ENCODE data around the gene PRM1.

Gene PRM1

DNA sequence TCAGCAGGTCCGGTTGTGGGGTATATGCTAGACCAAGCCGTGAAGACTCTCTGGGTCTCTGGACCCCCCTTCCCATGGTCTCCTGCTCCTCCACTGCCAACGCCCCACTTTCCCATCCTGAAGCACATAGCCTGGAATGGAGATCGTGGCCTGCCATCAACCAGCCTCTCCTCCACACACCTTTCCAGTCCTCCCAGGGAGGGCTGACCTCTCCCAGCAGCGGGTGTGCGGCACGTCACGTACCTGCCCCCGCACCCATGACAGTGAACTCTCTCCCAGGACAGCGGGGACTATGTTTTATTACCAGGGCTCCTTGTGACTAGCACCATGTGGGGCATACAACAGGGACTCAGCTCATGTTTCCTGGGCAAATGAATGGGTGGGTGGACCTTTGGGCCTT is 9.5 kb downstream of the PRM1 start:
- DNase-seq, result no peak

DNA sequence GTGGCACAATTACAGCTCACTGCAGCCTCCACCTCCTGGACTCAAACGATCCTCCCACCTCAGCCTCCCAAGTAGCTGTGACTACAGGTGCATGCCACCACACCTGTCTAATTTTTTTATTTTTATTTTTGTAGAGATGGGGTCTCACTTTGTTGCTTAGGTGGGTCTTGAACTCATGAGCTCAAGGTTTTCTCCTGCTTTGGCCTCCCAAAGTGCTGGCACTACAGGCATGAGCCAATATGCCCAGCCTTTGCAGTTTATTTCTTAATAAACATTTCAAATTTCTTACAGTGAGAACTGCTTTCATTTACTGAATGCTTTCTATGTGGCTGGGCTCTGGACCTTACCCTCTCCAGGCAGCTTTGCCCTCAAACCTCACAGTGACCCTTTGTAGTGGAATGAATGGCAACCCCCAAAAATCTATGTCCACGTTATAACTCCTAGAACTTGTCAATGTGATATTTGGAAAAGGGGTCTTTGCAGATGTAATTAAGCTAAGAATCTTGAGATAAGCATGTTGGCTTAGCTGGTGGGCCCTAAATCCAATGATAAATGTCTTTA is 10.4 kb downstream of the PRM1 start:
- no peak for DNase-seq

DNA sequence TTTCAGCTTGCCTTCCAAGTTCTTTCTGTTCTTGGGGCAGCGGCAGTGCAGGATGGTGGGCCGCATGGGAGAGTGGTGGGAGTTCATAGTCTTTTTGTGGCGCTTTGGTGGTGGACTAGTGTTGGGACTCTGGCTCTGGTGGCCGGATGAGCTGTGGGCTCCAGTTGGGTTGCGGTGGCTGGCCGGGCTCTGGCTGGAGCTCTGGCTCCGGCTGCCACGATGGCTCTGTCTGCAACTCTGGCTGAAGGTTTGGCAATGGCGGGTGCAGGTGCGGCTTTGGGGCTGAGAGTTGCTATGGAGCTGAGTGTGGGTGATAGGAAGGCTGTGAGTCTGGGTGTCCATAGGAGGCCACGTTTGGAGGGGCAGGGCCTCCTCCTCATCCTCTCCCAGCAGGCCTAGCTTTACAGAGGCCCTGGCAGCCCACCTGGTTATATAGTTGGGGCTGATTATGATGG is 12.2 kb downstream of the PRM1 start, which contains the start of gene TNP2:
TSS of gene TNP2 (minus strand) at position 405 of the 455 bp plus-strand sequence. CDS start at position 342, 63 bp downstream.
- DNase-seq, result no peak

DNA sequence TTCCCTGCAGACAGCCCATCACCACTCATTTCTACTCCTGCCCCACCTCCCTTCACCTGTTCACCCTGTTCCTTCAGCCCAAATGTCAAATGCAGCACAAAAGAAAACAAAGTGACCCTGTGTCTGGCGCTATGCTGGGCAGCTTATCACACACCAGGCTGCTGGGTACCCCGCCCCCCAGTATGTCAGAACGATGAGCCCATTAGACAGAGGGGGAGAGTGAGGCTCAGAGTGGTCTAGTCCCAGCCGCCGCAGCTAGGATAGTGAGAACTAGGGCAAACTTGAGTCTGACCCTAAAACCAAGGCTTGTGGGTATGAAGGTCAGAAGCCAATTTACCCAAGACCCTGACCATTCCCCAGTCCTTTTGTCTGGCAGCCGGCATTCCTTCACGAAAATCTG is 16.0 kb downstream of the PRM1 start:
- DNase-seq, result no peak

DNA sequence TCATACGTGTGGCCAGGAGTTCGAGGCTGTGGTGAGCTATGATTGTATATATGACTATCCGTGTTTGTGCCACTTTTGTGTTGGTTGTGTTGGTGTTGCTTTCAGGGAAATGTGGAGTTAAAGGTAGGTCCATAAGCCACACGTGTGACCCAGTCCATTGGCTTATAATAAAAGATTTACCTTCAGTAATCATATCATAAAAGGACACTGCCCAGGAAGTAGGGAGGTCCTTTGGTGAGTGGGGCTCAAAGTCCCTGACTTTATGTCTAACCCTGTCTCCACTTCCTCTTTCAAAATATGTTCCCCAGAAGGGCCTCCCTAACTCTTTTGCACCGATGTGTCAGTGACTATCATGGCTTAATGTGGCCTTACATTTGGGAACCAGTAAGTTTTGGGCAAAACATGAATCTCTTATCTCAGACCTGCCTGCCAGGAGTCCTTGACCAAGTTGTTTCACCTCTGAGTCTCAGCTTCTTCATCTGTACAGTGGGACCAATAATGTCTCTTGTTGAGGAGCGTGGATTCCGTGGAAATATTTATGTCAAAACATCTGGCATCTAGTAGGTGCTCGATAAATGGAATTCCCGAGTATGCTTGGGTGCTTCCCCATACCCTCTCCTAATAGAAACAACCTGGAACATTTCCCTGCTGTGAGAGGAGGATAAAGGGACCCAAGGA is 16.8 kb downstream of the PRM1 start:
- no peak for DNase-seq

DNA sequence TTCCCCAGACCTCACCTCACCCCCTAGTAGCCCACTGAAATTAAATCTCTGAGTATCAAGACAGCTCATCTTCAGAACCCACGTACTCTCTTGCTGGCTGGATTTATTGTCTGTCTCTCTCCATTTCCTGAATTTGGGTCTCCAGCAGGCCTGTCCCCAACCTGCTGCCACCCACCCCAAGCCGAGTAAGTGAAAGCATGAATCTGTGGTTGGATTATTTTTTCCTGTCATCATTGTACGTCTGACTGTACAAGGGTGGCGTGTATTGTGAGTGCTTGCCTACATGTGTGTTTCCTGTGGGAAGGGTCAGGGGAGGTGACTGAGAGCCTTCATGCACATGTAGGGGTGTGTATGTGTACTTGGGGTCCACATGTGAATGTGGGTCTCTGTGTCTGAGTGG is 17.4 kb downstream of the PRM1 start:
- no peak for DNase-seq

DNA sequence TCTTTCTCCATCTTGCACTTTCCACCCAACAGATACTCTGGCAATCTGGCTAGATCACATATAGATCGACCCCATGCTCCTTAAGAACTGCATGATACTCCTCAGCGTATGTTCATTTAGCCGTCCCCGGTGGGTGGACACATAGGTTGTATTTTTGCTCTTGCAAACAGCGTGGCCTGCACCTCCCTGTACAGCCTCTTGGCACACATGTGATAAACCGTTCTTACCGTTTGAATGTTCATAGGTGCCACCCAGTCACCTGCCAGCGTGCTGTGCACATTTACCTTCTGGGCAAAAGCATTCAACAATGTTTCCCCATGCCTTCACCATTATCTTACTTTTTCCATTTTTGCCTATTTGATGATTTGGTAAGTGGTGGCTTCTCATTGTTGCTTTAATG is 18.2 kb downstream of the PRM1 start:
- DNase-seq, result no peak

DNA sequence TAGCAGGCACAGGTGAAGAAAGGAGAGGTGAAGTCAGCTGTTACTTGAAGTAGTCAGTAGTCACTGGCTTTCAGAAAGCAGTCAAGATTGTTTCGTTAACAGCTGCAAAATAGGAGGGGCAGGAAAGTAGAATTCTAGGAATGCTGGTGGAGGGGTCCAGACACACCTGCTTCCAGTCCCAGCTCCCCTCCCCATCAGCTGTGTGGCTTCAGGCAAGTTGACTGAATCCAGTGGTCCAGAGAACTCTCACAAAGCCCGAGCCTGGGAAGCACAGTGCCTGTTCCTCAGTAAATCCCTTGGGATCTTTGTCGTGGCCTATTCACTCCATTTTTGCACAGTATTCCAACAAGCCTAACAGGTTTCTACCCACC is 20.5 kb downstream of the PRM1 start:
- DNase-seq, result no peak

DNA sequence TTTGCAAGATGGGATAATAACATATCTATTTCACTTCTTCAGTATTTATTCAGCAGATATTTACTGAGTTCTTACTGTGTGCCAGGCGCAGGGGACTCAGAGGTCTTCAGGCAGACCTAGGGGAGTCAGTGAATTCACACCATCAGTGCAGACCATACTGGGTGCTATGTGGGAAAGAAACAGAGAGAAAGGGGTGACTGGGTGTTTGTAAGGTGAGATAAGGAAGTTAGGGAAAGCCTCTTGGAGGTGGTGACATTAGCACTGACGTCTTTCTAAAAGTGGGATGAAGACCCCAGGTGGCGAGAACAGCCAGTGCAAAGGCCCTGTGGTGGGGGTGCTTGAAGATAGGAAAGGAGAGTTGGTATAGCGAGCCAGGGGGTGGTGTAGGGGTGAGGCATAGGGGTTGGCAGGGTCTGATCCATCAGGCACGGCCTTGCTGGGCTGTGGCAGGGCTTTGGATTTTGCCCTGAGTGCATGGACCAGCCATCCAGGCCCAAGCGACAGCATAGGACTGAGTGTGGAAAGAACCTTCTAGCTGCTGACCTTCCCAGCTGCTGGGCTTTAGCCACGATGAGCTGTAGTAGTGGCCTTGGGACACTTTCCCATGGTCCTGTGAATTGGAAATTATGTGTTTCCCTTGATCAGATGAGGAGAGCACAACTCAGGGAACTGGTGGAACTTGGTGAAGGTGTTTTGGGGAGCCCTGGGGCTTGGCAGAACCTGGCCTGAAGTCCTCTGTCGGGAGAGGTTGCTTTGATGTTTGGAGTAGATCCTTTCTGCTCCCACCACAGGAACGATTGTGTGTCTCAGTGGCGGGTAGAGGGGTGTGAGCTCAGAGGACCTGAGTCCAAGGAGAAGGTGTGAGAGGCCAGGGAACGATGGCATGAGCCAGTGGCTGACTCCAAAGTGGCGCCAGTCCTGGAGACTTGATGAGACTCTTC is 21.2 kb downstream of the PRM1 start:
- no peak for DNase-seq

DNA sequence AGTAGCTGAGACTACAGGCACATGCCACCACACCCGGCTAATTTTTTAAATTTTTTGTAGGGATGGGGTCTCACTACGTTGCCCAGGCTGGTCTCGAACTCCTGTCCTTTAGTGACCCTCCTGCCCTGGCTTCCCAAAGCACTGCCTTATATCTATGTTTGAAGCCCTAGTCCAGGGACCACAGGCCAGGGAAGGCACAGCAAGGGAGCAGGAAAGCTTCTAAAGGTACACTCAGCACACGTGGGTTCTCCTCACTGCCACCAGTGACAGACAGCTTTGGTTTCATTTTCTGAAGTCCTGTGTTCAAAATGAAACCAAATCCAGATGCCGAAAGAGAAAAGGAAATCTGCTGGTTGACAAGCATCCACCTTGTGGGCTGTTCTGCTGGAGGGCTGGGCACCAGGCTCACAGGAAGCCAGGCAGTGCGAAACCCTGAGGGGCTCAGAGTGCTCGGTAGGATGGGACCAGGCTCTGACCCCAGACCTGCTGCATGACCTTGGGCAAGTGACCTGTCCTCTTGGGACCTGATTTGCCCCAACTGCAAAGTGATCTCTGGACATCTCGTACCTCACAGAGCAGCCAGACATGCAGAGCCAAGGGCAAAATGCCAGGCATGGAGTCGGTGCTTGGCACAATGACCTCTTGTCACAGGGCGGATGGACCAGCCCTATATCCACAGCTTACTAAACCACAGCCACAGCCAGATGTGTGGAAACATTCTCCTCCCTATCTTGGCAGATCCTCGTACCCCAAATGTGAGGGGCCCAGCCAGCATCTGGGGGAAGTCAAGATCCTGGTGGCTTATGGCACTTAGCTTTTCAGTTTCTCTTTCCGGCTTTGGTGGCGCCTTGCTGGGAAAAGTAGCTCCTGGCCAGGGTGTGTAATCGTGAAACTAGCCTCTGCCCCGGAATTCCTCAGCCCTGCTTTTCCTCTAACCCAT is 22.3 kb downstream of the PRM1 start:
- no peak for DNase-seq

DNA sequence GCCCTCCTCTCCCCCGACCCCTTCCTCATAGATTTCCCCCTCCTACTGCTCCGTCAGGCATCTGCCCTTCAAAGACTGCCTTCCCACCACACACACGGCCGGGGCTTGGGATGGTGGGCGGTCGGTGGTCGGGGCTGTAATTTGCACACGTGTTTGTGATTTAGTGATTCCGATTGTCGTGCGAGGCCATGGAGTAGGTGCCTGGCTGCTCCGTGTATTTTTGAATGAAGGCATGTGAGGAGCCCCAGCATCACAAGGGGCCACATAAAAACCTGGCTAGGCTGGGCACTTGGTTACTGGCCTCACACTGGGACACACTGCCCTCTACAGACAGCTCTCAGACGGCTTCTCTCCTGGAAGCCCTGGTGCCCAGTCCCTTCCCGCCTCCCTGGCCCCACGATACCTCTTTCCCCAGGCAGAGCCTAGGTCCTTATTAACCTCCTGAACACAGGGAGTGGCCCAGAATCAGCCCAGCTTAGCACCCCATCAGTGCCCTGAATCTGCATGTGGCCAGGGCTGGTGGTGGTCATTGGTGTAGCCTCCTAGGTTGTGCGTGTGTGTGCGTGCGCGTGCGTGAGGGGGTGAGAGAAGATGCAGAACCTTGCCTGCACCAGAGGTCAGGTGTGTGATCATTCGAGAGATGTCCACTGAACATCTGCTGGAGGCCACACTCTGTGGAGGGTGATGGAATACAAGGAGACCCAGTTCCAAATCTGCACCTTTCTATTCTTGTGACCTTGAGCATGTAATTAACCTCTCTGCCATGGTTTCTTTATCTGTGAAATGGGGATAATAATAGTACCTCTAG is 23.8 kb downstream of the PRM1 start:
- peak; percentile 73 for DNase-seq

DNA sequence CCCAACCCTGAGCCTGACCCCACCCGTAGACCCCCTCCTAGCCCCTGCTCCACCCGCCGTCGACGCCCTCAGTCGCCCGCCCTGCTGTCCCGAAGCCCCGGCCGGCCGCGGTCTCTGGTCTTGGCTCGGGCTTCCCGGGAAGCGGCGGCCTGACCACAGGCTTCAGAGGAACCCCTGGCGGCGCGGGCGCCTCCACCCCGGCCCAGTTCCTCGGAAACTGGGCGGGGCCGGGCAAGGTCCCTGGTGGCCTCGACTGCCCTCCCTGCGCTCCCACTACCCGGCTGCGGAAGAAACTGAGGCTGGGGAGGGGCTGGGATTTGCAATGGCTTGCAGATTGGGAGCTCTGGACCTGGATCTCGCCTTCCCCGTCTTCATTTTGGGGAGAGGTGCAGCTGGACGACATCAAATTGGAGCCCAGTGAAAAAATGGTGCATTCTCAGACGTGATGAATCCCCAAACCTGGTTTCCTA is 24.4 kb downstream of the PRM1 start:
- no peak for DNase-seq

DNA sequence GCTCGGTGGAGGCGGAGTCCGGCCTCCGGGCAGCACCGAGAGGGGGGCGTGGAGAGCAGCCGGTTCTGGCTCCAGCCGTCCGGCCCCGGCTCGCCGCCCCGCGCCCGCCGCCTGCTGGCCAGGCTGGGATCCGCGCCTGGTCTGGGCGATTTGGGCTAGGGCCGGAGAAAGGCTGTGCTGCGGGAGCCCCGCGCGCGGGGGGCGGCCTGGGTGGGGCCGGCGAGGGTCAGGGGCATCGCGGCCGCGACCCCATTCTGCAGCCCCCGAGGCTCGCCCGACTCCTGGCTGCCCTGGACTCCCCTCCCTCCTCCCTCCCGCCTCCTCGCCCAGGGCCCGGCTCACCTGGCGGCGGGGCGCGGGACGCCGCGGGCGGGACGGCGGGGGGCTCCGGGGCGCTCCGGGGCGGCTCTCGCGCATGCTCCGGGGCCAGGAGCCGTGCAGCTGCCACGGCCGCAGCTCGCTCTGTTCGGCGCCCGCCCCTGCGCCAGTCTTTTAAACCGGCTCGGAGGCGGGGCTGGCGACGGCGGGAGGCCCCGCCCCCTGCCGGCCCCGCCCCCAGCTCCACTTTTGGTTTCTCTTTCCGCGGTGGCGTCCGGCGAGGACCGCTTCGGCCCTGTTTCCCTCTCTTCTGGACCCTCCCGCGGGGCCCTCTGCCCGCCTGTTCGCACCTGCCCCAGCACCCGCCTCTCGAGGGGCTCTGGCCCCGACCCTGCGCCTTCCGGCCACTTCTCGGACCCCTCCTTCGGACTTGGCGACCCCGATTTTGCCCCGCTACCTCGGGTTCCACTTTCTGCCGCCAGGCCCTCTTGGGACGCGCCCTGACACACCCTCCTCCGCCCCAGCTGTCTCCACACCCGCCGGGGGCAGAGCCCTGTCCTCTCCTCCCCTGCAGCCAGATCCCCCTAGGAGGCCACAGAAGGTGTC is 25.1 kb downstream of the PRM1 start, which contains the start of gene SOCS1:
TSS of gene SOCS1 (minus strand) at position 468 of the 924 bp plus-strand sequence. CDS start 726 bp downstream, outside the sequence.
- DNase-seq, result peak; percentile 68

DNA sequence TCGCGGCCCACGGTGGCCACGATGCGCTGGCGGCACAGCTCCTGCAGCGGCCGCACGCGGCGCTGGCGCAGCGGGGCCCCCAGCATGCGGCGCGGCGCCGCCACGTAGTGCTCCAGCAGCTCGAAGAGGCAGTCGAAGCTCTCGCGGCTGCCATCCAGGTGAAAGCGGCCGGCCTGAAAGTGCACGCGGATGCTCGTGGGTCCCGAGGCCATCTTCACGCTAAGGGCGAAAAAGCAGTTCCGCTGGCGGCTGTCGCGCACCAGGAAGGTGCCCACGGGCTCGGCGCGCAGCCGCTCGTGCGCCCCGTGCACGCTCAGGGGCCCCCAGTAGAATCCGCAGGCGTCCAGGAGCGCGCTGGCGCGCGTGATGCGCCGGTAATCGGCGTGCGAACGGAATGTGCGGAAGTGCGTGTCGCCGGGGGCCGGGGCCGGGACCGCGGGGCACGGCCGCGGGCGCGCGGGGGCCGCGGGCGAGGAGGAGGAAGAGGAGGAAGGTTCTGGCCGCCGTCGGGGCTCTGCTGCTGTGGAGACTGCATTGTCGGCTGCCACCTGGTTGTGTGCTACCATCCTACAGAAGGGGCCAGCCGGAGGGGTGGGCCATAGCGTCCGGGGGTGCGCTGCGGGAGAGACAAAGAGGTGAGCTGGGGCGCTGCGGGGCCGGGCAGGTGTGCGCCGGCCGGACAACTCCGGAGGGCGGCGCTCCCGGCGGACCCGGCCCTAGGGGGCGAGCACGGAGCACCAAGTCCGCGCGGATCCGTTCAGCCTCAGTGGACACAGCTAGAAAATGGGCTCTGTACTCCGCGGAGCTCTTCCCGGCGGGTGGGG is 26.0 kb downstream of the PRM1 start:
- peak; percentile 21 for DNase-seq

DNA sequence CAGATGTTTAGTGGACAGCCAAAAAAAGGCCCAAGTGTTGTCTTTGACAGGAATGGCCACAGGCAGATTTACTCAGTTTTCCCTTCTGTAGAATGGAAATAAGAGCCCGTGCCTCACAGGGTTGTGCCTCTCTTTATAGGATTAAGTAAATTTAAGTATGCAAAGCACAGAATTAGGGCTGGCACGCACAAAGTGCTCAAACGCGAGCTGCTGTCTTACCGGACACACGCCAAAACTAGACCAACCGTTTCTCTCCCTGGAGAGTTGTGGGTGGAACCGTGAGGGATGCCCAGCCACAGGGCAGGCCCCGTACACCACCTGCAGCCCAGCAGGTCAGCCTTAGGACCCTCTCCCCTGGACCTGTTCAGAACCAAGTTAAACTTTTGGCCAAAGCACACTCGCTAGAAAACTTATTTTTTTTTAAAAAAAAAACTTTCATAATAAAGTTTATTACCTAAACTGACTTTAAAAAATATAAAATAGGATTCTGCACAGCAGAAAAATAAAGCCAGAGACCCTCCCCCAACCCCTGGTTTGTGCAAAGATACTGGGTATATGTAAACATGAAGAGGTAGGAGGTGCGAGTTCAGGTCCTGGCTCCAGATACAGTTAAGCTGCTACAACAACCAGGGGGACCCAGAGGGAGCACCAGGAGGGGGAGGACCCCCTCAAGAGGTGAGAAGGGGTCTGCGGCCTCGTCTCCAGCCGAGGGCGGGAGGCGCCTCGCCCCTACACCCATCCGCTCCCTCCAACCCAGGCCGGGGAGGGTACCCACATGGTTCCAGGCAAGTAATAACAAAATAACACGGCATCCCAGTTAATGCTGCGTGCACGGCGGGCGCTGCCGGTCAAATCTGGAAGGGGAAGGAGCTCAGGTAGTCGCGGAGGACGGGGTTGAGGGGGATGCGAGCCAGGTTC is 26.9 kb downstream of the PRM1 start:
- no peak for DNase-seq

DNA sequence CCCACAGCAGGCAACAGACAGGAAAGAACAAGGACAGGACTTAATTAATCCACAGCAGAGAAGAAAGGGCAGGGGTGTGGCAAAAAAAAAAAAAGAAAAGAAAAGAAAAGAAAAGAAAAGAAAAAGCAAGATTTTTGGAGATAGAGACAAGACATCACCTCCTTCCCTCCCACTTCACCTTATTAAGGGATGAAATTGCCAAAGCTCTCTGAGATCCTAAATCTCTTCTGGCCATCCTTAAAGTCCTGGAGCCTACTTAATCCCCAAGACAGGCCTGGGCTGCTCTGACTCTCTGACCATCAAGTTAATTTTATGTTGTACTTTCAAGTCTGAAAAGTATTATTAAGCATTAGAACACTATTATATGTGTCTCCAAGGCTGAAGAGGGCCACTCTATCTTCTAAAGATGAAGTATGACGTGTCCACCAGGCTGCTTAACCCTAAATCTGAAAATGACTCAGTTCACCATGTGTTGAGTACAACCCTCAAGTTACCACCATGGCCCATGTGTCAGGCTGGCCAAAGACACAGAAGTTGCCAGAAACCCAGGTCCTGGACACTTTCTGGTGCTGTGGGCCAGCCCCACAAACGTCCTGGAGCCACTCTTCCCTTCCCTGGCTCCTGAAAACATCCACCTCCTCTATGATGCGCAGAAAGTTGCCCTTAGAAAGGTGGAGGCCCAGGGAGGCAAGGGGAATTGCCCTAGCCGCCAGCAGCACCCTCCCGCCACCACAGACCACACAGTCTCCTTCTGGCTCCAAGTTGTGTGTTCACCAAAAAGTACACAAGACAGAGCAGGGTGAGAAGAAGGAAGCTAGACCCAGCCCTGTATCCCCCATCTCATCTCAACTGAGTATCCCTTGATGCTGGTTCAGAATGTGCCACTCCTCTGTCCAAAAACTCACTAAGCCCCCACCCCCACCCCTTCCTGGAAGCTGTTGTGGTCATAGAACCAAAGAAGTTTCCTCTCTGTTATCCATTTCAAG is 27.8 kb downstream of the PRM1 start:
- DNase-seq, result no peak

DNA sequence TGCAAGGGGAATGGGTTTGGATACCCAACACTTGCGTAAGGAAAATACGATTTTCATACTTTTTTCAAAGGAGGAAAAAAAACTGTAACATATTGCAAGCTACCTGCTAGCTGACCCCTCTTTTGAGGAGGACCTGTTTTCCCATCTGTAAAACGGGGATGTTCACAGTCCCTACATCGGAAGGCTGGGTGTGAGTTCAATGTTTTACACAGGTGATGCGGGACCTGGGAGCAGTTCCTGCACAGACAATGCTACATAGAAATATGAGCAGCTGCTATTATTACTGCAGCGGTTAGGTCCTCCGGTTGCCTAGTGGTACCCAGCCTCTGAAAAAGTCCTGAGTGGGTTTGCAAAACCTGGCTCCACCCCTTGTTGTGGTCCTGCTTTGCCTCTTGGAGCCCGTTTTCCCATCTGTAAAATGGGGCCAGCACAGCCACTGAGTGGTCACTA is 28.6 kb downstream of the PRM1 start:
- DNase-seq, result no peak

All from NCI-H1092 (cell line).